Endodermal cell (in vitro differentiated cells): ENCODE measurements around the gene KCNC4. TPM values are rescaled to one million over a fixed set of nuclear protein-coding genes. Genes with fewer than 3 reads are reported as not detected.
A peak's percentile ranks its signal among the peaks of the same experiment; 100 is the strongest.

Experiments used
- DNase-seq: peaks from one replicate; pipeline ENCODE4 v3.0.0-alpha.2; 2017
- H3K27ac ChIP-seq: 2 replicates; pipeline ENCODE4 v1.5.1; 2013; ENCODE audit warnings: mild to moderate bottlenecking, low read depth, low read length, moderate library complexity
- H3K27me3 ChIP-seq: 2 replicates; pipeline ENCODE4 v1.6.1; 2013; ENCODE audit warnings: mild to moderate bottlenecking, low read length, moderate library complexity; ENCODE audit not compliant: insufficient read depth, control insufficient read depth, poor library complexity, severe bottlenecking
- H3K36me3 ChIP-seq: 2 replicates; pipeline ENCODE4 v1.7.0; 2013; ENCODE audit warnings: mild to moderate bottlenecking, low read length, moderate library complexity; ENCODE audit not compliant: control insufficient read depth, insufficient read depth
- H3K4me1 ChIP-seq: one replicate; pipeline ENCODE4 v1.7.0; 2013; ENCODE audit warnings: low read length; ENCODE audit not compliant: control insufficient read depth, insufficient read depth
- H3K4me3 ChIP-seq: 2 replicates; pipeline ENCODE4 v1.5.1; 2013; ENCODE audit warnings: mild to moderate bottlenecking, low read length, moderate library complexity
- H3K9ac ChIP-seq: 2 replicates; pipeline ENCODE4 v1.6.1; 2013; ENCODE audit warnings: mild to moderate bottlenecking, low read length, moderate library complexity; ENCODE audit not compliant: poor library complexity, severe bottlenecking; ENCODE audit errors: extremely low read depth
- H3K9me3 ChIP-seq: 2 replicates; pipeline ENCODE4 v1.6.1; 2013; ENCODE audit warnings: mild to moderate bottlenecking, low read length, moderate library complexity; ENCODE audit not compliant: control insufficient read depth
- H3K27ac Mint-ChIP-seq: 2 replicates; pipeline ENCODE4 v1.8.0; 2020; ENCODE audit warnings: mixed read lengths
- H3K27me3 Mint-ChIP-seq: 2 replicates; pipeline ENCODE4 v1.8.0; 2021; ENCODE audit warnings: mild to moderate bottlenecking, mixed read lengths; ENCODE audit not compliant: insufficient read depth
- H3K36me3 Mint-ChIP-seq: 2 replicates; pipeline ENCODE4 v1.8.0; 2020; ENCODE audit warnings: low read depth, mixed read lengths
- H3K4me1 Mint-ChIP-seq: 2 replicates; pipeline ENCODE4 v1.8.0; 2020; ENCODE audit warnings: mixed read lengths
- H3K4me3 Mint-ChIP-seq: 2 replicates; pipeline ENCODE4 v1.8.0; 2020; ENCODE audit warnings: mild to moderate bottlenecking, moderate library complexity, mixed read lengths
- H3K9me3 Mint-ChIP-seq: 2 replicates; pipeline ENCODE4 v1.8.0; 2020; ENCODE audit warnings: mild to moderate bottlenecking, mixed read lengths
- WGBS, 2 experiments: methylation state at CpG; one replicate each; pipeline versions ENCODE4 v1.1.5 to v1.1.7; 2013; ENCODE audit warnings: missing lambda C conversion rate in 2 of 2, mixed read lengths in 1 of 2; ENCODE audit not compliant: insufficient coverage in 1 of 2, insufficient read length in 1 of 2; 5-methylcytosine and 5-hydroxymethylcytosine counted together
- total RNA-seq, 2 donors: library from RNA; stranded (reverse); fragmentation: NEBNext Ultra II Directional in 1 of 2; extraction: Animal tissue kit (Norgen Biotek cat#: 25700) in 1 of 2; gene quantifications; 2 replicates in 1 of 2; 3 replicates in 1 of 2; pipeline ENCODE4 v1.2.1, GENCODE V29; 2021
- TF ChIP-seq, protein P1 (sequence below): fragments of 200-600 bp; sonication (generic); conservative IDR thresholded peaks from 2 replicates; pipeline ENCODE4 v1.5.0; 2021; ENCODE audit warnings: antibody characterized with exemption, mild to moderate bottlenecking

The KCNC4 gene
- total RNA-seq, 2 donors from 2014 or later = 7.6 to 10.2 TPM

DNA sequence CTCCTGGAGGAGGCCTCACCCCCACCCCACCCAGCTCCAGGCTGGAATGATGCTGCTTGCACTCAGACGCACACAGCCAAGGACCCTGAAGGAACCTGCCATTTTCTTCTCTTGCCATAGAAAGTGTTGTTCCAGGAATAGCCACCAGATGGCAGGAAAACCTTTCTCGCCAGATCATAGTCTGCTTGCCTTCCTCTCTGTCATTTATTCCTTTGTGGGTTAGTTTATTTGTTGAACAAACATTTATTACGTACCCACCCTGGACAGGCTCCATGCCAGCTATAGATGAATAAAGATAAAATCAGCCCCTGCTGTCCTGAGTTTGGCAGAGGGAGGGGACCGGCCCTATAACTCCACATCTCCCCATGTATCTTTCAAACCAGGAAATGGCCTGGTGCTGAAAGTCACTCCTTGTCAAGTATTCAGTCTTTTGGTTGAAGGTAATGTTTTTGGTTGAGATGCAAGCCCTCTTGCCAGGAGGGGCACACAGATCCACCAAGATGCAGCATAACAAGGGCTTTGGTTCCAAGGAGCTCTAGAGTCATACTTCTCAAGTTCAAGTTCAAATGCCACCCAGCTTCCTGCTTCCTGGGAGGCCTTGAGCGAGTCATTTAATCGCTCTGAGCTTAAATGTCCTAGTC is 7.0 kb upstream of the KCNC4 start:
- WGBS, 2 experiments = 52 to 100% methylated on average over 1 to 6 of the region's 6 CpGs
- Mint-ChIP-seq H3K9me3 (no peaks in the 10 kb centered on the region), H3K27me3 (peaks cover 5% of the 10 kb centered on the region), H3K4me3 (no peak overlapping the region), H3K27ac (no peak overlapping the region), H3K36me3 (no peaks in the 10 kb centered on the region), H3K4me1 (peaks cover 1% of the 10 kb centered on the region)
- no peaks in the 10 kb centered on the region for H3K4me1 ChIP-seq
- H3K36me3 ChIP-seq = no peaks in the 10 kb centered on the region
- H3K27me3 ChIP-seq = peaks cover under 1% of the 10 kb centered on the region
- no peak overlapping the region for H3K9ac ChIP-seq
- no peak overlapping the region for H3K27ac ChIP-seq
- TF ChIP-seq, protein P1, sequence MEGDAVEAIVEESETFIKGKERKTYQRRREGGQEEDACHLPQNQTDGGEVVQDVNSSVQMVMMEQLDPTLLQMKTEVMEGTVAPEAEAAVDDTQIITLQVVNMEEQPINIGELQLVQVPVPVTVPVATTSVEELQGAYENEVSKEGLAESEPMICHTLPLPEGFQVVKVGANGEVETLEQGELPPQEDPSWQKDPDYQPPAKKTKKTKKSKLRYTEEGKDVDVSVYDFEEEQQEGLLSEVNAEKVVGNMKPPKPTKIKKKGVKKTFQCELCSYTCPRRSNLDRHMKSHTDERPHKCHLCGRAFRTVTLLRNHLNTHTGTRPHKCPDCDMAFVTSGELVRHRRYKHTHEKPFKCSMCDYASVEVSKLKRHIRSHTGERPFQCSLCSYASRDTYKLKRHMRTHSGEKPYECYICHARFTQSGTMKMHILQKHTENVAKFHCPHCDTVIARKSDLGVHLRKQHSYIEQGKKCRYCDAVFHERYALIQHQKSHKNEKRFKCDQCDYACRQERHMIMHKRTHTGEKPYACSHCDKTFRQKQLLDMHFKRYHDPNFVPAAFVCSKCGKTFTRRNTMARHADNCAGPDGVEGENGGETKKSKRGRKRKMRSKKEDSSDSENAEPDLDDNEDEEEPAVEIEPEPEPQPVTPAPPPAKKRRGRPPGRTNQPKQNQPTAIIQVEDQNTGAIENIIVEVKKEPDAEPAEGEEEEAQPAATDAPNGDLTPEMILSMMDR = peak; percentile 88
- H3K4me3 ChIP-seq = no peak overlapping the region
- H3K9me3 ChIP-seq = no peaks in the 10 kb centered on the region
- peak; percentile 89 for DNase-seq

DNA sequence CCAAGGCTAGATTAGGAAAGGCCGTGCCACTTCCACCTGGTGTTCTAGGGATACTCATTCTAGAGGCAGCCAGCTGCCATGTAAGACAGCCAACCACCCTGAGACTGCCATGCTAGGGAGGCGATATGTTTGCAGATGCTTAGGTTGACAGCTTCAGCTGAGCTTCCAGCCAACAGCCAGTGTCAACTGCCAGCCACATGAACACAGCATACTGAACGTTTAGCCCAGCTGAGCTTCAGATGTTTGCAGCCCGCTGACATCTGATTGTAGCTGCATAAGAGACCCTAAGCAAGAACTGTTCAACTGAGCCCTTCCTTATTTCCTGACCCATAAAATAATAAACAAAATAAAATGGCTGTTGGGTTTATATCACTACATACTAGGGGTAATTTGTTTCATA is 5.0 kb upstream of the KCNC4 start:
- Mint-ChIP-seq H3K4me1 (peaks cover 11% of the 10 kb centered on the region), H3K36me3 (no peaks in the 10 kb centered on the region), H3K9me3 (no peaks in the 10 kb centered on the region), H3K4me3 (no peak overlapping the region), H3K27ac (no peak overlapping the region), H3K27me3 (peaks cover 13% of the 10 kb centered on the region)
- DNase-seq = no peak
- no peaks in the 10 kb centered on the region for H3K4me1 ChIP-seq
- no peaks in the 10 kb centered on the region for H3K36me3 ChIP-seq
- H3K9me3 ChIP-seq = no peaks in the 10 kb centered on the region
- no peak overlapping the region for H3K27ac ChIP-seq
- peaks cover 7% of the 10 kb centered on the region for H3K27me3 ChIP-seq
- 89% methylated on average over 3 to 4 of the region's 4 CpGs for WGBS, 2 experiments
- TF ChIP-seq, protein P1 = no peak
- no peak overlapping the region for H3K4me3 ChIP-seq
- no peak overlapping the region for H3K9ac ChIP-seq

DNA sequence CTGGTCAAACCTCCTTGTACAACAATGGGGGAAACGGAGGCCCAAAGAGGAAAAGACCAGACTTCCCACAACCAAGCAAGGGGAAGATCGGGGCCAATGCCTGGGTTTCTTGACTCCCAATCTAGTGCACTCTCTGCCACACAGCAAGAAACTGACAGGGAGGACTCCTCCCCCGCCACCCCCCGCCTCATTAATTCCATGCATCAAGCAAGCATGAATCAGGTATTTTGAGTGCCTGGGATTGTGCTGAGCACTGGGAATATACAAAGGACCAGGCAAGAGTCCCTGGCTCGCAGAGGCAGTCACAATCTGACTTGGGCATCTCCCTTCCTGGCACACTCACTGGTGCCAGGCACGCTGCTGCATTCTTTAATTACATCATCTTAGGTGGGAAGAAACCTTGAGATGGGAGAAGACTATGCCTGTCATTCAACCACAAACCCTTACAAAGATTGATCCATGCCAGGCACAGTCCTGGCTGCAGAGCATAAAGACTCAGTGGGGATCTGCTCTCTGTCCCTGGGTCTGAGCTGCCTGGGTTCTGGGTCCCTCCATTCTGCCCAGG is 4.4 kb upstream of the KCNC4 start:
- H3K27me3 Mint-ChIP-seq = peaks cover 13% of the 10 kb centered on the region

More for the DNA sequence above, 4.4 kb upstream of the KCNC4 start:
- H3K9me3 Mint-ChIP-seq = no peaks in the 10 kb centered on the region
- no peak for DNase-seq
- Histone ChIP-seq H3K36me3 (no peaks in the 10 kb centered on the region), H3K4me3 (no peak overlapping the region), H3K27me3 (peaks cover 7% of the 10 kb centered on the region), H3K4me1 (no peaks in the 10 kb centered on the region), H3K27ac (no peak overlapping the region), H3K9me3 (no peaks in the 10 kb centered on the region), H3K9ac (no peak overlapping the region)
- peaks cover 11% of the 10 kb centered on the region for H3K4me1 Mint-ChIP-seq
- H3K27ac Mint-ChIP-seq = no peak overlapping the region
- H3K36me3 Mint-ChIP-seq = no peaks in the 10 kb centered on the region
- TF ChIP-seq, protein P1 = no peak
- no peak overlapping the region for H3K4me3 Mint-ChIP-seq
- WGBS, 2 experiments = 90 to 100% methylated on average over 3 to 6 of the region's 6 CpGs
